ENCODE results near the gene THRB. TPM values are rescaled to one million over a fixed set of nuclear protein-coding genes. Genes with fewer than 3 reads are reported as not detected.

Gene THRB
- total and polyA plus RNA-seq, 12 donors: 3.8 to 32.8 (median 26.0) TPM

- intact Hi-C loops (cut with DNase I): no loop called here
- no peak overlapping the region for H3K27ac ChIP-seq
- no peaks in the 10 kb centered on the region for H3K27me3 ChIP-seq
- DNase-seq (no peak), ATAC-seq (no peak)
- no peaks in the 10 kb centered on the region for H3K36me3 ChIP-seq
- H3K9me3 ChIP-seq: no peaks in the 10 kb centered on the region
- H3K4me3 ChIP-seq: no peak overlapping the region
- TF ChIP-seq, protein P1, sequence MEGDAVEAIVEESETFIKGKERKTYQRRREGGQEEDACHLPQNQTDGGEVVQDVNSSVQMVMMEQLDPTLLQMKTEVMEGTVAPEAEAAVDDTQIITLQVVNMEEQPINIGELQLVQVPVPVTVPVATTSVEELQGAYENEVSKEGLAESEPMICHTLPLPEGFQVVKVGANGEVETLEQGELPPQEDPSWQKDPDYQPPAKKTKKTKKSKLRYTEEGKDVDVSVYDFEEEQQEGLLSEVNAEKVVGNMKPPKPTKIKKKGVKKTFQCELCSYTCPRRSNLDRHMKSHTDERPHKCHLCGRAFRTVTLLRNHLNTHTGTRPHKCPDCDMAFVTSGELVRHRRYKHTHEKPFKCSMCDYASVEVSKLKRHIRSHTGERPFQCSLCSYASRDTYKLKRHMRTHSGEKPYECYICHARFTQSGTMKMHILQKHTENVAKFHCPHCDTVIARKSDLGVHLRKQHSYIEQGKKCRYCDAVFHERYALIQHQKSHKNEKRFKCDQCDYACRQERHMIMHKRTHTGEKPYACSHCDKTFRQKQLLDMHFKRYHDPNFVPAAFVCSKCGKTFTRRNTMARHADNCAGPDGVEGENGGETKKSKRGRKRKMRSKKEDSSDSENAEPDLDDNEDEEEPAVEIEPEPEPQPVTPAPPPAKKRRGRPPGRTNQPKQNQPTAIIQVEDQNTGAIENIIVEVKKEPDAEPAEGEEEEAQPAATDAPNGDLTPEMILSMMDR (IDR thresholded peaks at IDR 0.05): no peak
- 91 to 92% methylated on average over 3 of the region's 3 CpGs for WGBS, 2 donors
- H3K4me1 ChIP-seq: peaks cover 0 to 46% (median 12%) of the 10 kb centered on the region in 9 donors
Measured at GRCh38 chr3:24482096-24482705, 12.4 kb downstream of the THRB start.

DNA sequence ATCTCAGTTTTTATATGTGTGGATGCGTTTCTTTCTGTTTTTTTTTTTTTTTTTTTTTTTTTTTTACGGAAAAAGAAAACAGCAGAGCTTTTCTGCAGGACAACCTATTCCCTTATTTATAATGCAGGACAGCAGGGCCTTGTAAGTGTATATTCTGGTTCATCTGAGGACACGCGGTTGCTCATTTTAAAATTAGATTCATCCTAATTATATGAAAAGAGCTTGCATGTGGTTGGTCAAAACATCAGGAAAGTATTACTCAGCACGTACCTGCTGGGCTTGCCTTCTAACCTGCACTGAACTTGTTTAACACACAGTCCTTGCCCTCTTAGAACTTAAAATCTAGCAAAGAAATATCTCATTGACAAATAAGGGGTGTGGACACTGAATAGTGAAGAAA lies 13.5 kb downstream of the THRB start:
- TF ChIP-seq, protein P1 (IDR thresholded peaks at IDR 0.05): no peak
- ATAC-seq (no peak), DNase-seq (no peak)
- Histone ChIP-seq H3K36me3 (no peaks in the 10 kb centered on the region), H3K4me1 (peaks cover 0 to 38% (median 14%) of the 10 kb centered on the region in 9 donors), H3K27ac (no peak overlapping the region), H3K9me3 (no peaks in the 10 kb centered on the region), H3K4me3 (no peak overlapping the region), H3K27me3 (no peaks in the 10 kb centered on the region)
- intact Hi-C loops (cut with DNase I): no loop called here
- WGBS, 2 donors: 71 to 82% methylated on average over 5 of the region's 5 CpGs

DNA sequence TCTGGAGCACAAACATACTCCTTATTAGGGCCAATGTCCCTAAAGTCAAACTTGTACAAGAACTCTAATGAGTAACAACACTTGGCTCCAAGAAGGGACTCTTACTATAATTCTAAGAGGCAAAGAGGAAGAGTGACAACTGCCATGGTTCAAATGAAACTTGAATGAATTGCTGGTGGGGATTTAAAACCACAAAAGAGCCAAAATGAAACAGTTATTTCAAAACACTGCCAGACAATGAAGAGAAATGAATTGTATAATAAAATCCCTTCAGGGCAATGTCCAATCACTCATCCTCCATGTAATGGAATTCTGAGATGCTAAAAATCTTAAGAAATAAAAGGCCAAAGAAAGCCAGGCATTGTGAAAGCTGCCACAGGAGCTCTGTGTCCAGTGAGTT lies 14.2 kb downstream of the THRB start:
- no peaks in the 10 kb centered on the region for H3K36me3 ChIP-seq
- TF ChIP-seq, protein P1 (IDR thresholded peaks at IDR 0.05): no peak
- no peaks in the 10 kb centered on the region for H3K27me3 ChIP-seq
- H3K4me1 ChIP-seq: peaks cover 2 to 36% (median 19%) of the 10 kb centered on the region in 9 donors
- DNase-seq (no peak), ATAC-seq (no peak)
- intact Hi-C loops (cut with DNase I): no loop called here
- H3K9me3 ChIP-seq: no peaks in the 10 kb centered on the region
- H3K4me3 ChIP-seq: no peak overlapping the region
- H3K27ac ChIP-seq: no peak overlapping the region

DNA sequence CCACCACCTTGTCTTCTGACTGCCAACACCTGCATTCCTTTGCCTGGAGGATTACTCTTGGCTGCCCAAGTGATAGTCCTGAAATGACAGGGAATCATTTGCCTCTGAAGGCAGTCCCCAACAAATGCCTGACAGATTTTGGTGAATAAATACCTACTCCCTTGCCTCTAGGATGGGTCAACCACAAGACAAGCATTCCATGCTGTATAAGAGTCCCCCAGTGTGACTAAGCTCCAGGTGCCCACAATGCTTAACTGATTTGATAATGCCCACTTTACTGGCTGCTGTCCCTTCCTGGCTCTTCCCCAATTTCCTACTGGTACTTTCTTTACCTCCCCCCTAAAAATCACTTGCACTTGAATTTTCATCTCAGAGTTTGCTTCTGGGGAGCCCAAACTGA lies 14.8 kb downstream of the THRB start:
- Histone ChIP-seq H3K4me1 (peaks cover 2 to 34% (median 16%) of the 10 kb centered on the region in 9 donors), H3K27ac (no peak overlapping the region), H3K36me3 (no peaks in the 10 kb centered on the region), H3K27me3 (no peaks in the 10 kb centered on the region), H3K9me3 (no peaks in the 10 kb centered on the region), H3K4me3 (no peak overlapping the region)
- TF ChIP-seq, protein P1 (IDR thresholded peaks at IDR 0.05): no peak
- intact Hi-C loops (cut with DNase I): no loop called here
- ATAC-seq (no peak), DNase-seq (no peak)
